GM18909 (cell line): ENCODE results near the gene NFATC1.

ENCODE experiments used
- ATAC-seq: cut with Tn5 transposase; IDR thresholded peaks from one replicate; pipeline ENCODE4 v1.9.1; 2021; ENCODE audit warnings: mild to moderate bottlenecking; ENCODE audit not compliant: unreplicated experiment, poor library complexity

The NFATC1 gene

GRCh38 chr18:79387214-79387613 lies 8.5 kb upstream of the NFATC1 start:
- no peak for ATAC-seq

- no peak for ATAC-seq
Measured at GRCh38 chr18:79387615-79388014, 8.1 kb upstream of the NFATC1 start.

DNA sequence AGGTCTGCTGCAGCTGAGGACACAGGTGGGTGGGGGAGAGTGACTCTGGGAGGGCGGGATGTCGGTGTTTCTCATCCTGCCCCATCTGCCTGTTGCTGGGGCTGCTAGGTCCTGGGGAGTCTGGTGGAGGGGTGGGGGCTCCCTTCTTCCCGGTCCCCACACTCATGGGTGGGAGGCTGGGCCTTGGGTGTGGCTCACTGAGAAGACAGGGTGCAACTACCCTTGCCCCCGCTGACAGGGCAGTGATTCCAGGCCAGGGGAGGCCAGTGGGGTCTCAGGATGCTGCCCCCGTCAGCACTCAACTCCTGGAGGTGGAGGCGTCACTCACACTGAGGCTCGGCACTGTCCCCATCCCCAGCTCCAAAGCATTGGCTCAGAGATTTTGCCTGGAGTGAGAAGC lies 7.7 kb upstream of the NFATC1 start:
- no peak for ATAC-seq

GRCh38 chr18:79389689-79390088 lies 6.0 kb upstream of the NFATC1 start:
- no peak for ATAC-seq

DNA sequence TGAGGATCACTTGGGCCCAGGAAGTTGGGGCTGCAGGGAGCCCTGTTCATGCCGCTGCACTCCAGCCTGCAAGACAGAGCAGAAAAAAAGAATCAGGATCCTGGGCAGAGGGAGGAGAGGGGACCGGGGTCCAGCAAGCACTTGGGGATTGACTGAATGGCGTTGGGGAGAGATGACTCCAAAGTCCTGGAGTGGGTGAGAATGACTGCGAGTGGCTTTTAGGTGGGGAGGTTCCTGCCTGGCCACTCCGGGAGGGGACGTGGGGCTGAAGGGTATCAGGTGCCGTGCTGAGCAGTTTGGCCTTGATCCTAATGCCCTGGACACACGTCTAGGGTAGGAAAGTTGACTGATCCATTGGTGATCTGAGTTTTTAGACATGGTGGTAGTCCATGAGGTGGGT lies 3.5 kb upstream of the NFATC1 start:
- ATAC-seq: no peak

GRCh38 chr18:79393181-79393634 lies 2.5 kb upstream of the NFATC1 start:
- no peak for ATAC-seq

DNA sequence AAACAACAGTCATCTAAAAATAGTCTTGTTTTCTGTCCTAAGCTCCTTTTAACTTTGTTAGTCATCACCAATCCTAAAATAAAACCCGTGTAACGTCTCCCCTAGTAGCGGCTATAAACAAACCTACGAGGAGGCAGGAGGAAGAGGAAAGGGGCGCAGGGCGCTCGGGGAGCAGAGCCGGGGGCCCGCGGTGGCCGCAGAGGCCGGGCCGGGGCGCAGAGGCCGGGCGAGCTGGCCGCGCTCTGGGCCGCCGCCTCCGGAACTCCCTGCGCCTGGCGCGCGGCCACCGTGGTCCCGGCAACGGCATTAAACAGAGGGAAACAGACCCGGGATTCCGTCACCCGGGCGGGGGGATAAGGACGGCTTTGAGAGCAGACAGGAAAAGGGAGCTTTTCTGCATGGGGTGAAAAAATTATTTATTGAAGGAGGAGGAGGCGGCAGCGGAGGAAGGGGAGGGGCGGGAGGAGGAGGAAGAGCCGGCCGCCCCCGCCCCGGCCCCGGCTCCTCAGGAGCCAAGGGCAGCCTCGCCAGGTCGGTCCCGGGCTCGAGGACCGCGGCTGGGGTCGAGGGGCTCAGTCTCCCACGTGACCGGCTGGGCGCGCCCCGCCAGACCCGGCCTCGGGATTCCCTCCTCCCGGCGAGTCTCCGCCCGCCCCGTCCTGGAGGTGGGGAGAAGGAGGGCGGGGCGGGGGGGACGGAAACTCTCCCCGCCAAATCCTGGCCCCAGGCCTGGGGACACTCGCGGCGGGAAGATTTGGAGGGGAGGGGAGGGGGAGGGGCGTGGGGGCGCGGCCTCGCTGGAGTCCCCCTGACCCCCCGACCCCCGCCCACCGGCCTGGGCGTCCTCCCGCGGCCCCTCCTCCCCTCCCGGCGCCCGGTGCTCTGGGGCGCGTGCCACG lies 1.8 kb upstream of the NFATC1 start:
- ATAC-seq: no peak

DNA sequence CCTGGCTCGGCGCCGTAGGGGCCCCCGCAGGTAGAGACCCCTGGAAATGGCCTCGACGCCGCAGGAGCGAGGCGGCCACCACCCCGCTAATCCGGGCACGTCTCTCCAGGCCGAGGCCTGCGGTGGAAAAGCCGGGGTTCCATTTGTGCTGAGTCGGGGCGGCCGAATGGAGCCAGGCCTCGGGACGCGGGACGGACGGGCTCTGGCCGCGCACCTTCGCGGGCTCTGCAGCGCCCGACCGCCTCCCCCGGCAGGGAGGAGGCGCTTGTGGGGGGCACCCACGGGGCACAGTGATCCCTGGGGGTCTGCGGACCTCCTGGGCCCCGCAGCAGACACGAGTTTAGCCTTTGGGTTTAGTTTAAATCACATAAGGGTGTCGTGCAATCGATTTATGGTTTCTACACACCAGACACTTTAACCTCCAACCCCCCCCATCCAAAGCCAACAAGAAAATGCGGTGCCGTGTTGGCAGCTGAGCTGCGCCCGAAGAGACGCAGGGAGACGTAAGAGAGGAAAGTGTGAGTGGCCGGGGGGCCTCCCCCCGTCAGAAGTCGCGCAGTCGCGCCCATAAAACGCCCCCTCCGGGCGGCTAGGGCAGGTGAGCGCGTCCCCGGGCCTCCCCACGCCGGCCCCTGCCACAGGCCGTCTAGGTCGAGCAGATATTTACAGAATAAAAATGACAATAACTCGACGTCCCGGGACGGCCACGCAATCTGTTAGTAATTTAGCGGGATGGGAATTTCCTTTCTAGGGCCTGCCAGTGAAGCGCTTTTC lies 1.0 kb upstream of the NFATC1 start:
- ATAC-seq: no peak

DNA sequence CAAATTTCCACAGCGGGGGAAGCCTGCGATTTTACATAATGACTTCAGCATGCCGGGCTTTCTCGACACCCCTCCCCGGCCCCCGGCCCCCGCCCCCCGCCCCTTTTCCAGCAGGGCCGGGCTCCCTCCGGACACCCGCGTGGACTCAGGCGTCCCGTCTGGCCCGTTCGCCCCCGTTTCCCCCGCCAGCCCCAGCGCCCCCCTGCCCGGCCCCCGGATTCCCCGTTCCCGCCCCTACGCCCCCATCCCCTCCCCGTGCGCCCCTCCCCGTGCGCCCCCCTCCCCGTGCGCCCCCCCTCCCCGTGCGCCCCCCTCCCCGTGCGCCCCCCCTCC lies 456 bp upstream of the NFATC1 start:
- ATAC-seq: no peak

GRCh38 chr18:79396431-79397246 lies 909 bp downstream of the NFATC1 start:
- ATAC-seq: no peak

DNA sequence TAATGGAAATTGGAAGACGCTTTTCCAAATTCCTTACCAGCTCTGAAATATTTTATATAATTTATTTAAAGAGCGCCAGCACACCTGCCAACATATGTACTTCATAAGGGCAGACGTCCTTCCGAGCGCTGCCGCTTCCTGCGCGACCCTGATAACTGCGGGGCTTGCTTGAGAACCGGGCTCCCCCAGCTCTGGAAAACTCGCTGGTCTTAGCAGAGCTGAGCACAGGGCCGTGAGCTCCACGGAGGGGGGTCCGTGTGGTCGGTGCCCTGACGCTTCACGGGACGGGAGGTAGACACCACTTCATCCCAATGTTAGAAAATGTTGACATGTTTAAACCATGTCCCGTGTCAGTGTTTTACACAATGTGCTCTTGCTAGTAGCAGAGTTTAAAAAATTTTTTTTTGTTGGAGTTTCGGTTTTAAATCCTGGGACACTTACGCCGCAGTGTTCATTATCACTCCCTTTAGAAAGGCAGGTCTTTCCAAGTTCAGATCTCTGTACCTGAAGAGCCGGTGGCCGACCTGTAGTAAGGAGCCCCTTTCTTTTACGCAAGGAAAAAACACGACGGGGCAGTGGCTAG lies 1.6 kb downstream of the NFATC1 start:
- ATAC-seq: no peak

DNA sequence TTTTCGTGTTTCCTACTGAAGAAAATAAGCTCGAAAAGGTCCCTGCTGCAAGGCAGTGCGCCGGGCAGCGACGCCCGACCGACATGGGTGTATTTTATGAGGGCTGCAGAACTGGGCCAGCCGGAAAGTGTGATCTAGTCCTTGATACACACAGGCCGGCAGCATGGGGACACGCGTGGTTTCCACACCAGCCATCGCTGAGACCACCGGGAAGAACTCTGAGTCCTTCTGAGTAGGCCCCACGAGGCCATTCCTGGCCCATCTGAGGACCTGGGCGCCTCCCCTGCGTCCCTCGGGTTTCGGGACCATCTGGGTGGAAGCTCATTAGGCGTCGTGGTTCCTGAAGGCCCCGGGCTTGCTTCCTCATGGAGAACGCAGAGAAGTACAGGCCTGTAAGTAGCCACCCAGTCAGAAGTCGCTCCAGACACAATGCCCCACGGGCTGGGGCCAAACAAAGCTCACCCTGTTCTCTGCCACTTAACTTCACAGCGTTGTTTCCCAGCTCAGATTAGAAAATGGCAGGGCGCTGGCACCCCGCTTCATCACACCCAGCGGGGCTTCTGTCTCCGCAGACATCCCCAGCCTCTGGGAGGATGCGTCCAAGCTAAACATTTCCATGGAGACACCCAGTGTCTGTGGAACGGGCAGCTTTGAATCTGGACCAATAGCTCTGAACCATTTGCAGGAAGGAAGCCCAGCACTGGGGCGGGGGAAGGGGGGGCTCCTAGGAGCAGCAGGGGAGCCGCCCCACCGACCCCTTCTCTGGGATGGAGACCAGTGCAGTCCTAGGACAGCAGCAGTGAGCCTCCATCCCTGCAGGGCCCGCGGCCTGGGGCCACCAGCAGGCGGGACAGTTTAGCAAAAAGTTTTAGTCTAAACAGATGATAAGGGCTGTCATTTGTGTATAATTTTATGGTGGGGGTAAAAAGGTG lies 2.4 kb downstream of the NFATC1 start:
- ATAC-seq: no peak

DNA sequence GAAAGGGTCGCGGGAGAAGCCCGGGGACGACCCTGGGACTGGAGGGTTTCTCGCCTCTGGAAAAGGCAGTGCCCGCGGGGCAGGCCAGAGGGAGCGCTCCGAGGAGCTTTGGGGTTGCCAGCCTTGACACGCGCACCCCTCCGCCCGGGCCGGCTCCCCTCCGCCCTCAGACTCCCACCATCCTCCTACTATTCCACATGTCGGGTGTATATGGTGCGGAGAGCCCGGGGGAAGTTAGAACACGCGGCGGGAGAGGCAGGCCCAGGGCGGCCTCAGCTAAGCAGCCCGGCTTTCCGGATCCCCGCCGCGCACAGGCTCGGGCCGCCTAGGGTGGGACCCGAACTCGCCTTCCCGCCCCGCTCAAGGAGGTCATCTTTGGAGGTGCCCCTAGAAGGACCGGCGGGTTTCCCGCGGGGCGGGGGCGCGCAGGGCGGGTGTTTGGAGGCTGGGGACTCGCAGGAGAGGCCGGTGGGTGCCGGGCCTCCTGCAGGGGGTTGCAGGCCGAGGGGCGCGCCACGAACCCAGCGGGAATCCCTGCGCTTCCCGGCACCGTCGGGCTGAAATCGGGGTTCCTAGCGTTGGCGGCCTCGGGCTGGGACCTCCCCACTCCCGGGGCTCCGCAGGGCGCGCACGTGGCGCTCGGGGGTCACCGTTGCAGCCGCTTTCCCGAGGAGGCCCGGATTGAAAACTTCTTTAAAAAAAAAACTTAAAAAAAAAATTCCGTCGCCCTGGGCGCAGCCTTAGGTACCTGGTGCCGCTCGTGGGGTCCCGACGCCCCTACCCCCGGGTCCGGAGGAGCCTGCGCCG lies 3.7 kb downstream of the NFATC1 start:
- no peak for ATAC-seq

- ATAC-seq: no peak
Measured at GRCh38 chr18:79400091-79400590, 4.4 kb downstream of the NFATC1 start.

- no peak for ATAC-seq
Measured at GRCh38 chr18:79400591-79401381, 5.1 kb downstream of the NFATC1 start.

DNA sequence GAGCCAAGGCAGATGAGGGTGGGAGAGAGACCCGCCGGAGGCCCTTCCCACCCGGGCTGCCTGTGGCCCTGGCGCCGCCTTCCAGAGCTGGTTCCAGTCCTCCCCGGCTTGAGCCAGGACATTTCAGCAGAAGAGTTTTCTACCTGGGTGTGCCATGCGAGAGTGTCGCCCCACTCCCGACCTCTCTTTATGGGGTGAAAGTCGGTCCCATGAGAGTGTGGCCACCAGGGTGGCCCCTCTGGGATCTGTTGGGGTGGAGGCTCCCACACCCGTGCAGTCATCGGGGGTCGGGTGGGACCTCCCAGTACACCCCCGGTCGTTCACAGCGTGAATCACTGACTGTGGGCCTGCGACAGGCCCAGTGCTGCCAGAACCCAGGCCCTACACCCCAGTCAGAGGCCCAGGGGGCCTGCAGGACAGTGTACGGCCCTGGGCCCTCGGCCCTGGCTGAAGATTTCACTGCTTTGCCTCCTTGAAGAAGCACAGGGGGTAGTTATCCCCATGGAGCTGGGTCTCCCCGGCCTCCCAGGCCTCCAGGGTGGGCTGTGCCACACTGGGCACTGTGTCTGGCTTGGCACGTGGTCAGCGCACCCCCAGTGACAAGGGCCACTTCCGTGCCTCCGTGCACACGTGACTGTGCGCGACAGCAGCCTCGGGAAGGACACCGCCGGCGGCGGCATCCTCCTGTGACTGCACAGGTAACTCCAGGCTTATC lies 5.9 kb downstream of the NFATC1 start:
- no peak for ATAC-seq

GRCh38 chr18:79402209-79402576 lies 6.5 kb downstream of the NFATC1 start:
- no peak for ATAC-seq
